A549 (cell line): ENCODE measurements around the gene TMEM237.

Source experiments
- EP300 ChIP-seq, 2 experiments: fragments of >200 bp; sonication (Bioruptor Twin); formaldehyde crosslinking; IDR thresholded peaks; 2 replicates in 1 of 2; 3 replicates in 1 of 2; pipeline ENCODE4 v1.6.1; 2016 to 2017
- HMGXB4 ChIP-seq: fragments of 250-450 bp; sonication (Bioruptor Pico); IDR thresholded peaks from 2 replicates; pipeline ENCODE4 v1.5.0; 2021; ENCODE audit warnings: mild to moderate bottlenecking, moderate library complexity, borderline replicate concordance
- MAZ ChIP-seq: fragments of 150-350 bp; IDR thresholded peaks from 2 replicates; pipeline ENCODE4 v1.6.1; 2014; ENCODE audit warnings: antibody characterized with exemption, low read depth, low read length, borderline replicate concordance
- POLR2A ChIP-seq: IDR thresholded peaks from 2 replicates; pipeline ENCODE4 v1.6.1; 2012; ENCODE audit warnings: mild to moderate bottlenecking, low read length
- TF ChIP-seq, protein P1 (sequence below): fragments of 200-600 bp; sonication (generic); IDR thresholded peaks from 2 replicates; pipeline ENCODE4 v1.6.1; 2016; ENCODE audit warnings: antibody characterized with exemption, mild to moderate bottlenecking, moderate library complexity
- TF ChIP-seq, protein P2 (sequence below): fragments of >200 bp; sonication (Bioruptor Twin); formaldehyde crosslinking; IDR thresholded peaks from 3 replicates; pipeline ENCODE4 v1.5.1; 2016

- TF ChIP-seq EP300 (IDR thresholded peaks at IDR 0.05) (no peak), MAZ (no peak), HMGXB4 (CRISPR knock-in tag) (no peak), POLR2A (no peak)
- TF ChIP-seq, protein P1, sequence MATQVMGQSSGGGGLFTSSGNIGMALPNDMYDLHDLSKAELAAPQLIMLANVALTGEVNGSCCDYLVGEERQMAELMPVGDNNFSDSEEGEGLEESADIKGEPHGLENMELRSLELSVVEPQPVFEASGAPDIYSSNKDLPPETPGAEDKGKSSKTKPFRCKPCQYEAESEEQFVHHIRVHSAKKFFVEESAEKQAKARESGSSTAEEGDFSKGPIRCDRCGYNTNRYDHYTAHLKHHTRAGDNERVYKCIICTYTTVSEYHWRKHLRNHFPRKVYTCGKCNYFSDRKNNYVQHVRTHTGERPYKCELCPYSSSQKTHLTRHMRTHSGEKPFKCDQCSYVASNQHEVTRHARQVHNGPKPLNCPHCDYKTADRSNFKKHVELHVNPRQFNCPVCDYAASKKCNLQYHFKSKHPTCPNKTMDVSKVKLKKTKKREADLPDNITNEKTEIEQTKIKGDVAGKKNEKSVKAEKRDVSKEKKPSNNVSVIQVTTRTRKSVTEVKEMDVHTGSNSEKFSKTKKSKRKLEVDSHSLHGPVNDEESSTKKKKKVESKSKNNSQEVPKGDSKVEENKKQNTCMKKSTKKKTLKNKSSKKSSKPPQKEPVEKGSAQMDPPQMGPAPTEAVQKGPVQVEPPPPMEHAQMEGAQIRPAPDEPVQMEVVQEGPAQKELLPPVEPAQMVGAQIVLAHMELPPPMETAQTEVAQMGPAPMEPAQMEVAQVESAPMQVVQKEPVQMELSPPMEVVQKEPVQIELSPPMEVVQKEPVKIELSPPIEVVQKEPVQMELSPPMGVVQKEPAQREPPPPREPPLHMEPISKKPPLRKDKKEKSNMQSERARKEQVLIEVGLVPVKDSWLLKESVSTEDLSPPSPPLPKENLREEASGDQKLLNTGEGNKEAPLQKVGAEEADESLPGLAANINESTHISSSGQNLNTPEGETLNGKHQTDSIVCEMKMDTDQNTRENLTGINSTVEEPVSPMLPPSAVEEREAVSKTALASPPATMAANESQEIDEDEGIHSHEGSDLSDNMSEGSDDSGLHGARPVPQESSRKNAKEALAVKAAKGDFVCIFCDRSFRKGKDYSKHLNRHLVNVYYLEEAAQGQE = no peak
- TF ChIP-seq, protein P2, sequence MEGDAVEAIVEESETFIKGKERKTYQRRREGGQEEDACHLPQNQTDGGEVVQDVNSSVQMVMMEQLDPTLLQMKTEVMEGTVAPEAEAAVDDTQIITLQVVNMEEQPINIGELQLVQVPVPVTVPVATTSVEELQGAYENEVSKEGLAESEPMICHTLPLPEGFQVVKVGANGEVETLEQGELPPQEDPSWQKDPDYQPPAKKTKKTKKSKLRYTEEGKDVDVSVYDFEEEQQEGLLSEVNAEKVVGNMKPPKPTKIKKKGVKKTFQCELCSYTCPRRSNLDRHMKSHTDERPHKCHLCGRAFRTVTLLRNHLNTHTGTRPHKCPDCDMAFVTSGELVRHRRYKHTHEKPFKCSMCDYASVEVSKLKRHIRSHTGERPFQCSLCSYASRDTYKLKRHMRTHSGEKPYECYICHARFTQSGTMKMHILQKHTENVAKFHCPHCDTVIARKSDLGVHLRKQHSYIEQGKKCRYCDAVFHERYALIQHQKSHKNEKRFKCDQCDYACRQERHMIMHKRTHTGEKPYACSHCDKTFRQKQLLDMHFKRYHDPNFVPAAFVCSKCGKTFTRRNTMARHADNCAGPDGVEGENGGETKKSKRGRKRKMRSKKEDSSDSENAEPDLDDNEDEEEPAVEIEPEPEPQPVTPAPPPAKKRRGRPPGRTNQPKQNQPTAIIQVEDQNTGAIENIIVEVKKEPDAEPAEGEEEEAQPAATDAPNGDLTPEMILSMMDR = no peak
Observed at GRCh38 chr2:201675454-201675853, 32.2 kb upstream of the TMEM237 start.
